GM12875 (cell line): Measurements from ENCODE around the gene MS4A5.

Experiments
- H3K4me3 ChIP-seq: one replicate; pipeline ENCODE4 v1.5.1; 2011; ENCODE audit warnings: low read depth, low read length, control low read depth
- TF ChIP-seq, protein P1 (sequence below): IDR thresholded peaks from 2 replicates; pipeline ENCODE4 v1.5.1; 2011; ENCODE audit warnings: low read depth, mild to moderate bottlenecking, control low read depth, inconsistent platforms, low read length, moderate library complexity, borderline replicate concordance; ENCODE audit not compliant: insufficient read depth

MS4A5 gene, protein sequence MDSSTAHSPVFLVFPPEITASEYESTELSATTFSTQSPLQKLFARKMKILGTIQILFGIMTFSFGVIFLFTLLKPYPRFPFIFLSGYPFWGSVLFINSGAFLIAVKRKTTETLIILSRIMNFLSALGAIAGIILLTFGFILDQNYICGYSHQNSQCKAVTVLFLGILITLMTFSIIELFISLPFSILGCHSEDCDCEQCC

DNA sequence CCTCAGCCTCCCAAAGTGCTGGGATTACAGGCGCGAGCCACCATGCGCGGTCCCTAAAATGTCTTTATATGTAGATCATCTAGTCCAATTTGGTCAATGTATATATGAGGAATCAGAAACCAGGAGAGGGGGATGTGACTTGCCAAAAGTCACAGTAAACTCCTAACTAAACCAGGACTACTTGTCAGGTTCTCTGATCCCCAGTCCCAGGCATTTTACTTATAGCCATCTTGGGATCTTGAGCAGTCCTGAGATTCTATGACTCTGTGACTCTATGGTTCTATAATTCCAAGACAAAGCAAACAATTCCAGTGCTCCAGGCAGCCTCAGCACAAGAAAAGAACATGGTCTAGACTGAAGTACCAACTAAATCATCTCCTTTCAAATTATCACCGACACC is at the start of gene MS4A5:
TSS of gene MS4A5 (plus strand) at position 301 of the 400 bp plus-strand sequence. CDS start 103 bp downstream, outside the sequence.
- TF ChIP-seq, protein P1, sequence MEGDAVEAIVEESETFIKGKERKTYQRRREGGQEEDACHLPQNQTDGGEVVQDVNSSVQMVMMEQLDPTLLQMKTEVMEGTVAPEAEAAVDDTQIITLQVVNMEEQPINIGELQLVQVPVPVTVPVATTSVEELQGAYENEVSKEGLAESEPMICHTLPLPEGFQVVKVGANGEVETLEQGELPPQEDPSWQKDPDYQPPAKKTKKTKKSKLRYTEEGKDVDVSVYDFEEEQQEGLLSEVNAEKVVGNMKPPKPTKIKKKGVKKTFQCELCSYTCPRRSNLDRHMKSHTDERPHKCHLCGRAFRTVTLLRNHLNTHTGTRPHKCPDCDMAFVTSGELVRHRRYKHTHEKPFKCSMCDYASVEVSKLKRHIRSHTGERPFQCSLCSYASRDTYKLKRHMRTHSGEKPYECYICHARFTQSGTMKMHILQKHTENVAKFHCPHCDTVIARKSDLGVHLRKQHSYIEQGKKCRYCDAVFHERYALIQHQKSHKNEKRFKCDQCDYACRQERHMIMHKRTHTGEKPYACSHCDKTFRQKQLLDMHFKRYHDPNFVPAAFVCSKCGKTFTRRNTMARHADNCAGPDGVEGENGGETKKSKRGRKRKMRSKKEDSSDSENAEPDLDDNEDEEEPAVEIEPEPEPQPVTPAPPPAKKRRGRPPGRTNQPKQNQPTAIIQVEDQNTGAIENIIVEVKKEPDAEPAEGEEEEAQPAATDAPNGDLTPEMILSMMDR = no peak
- no peak within 1 kb of the TSS for H3K4me3 ChIP-seq

DNA sequence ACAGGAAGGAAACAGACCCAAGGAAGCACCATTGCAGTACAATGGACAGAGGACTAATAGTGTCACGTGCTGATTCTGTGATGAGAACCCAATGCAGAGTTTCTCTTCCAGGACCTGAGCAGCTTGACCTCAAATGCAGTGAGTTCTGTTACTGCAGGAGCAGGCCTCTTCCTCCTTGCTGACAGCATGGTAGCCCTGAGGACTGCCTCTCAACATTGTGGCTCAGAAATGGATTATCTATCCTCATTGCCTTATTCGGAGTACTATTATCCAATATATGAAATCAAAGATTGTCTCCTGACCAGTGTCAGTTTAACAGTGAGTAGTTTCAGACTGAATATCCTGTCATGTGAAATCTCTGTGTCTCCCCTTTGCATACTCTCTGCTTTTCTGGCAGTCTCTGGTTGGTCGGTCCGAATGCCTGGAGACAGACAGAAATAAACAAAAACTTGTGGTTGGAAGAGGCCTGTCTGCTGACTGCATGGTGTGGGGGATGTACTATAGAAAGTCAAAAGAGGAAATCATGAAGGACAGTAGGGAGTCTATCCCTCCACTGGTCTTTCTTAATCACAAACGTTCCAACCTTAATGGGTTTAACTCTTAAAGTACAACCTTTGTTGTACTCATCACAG is 40.0 kb upstream of the MS4A5 start:
- H3K4me3 ChIP-seq = no peak overlapping the region
- TF ChIP-seq, protein P1 = no peak

DNA sequence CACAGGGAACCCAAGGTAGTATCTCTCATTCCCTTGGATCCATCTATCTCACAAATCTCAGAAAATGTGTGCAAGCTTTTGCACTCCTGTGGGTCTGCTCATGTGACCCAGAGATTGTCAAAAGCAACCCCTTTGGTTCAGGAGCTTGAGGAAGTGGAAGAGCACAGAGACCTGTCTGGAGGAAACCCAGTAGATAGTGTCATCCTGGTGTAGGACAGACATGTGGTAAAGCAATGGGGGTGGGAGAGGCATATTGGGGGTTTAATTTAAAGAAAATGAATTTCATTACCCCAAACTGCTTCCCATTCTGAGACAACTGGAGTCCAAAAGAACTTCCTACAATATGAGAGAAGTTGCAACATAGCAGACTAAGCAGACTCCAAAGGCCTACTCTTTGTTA is 39.0 kb upstream of the MS4A5 start:
- H3K4me3 ChIP-seq = no peak overlapping the region
- TF ChIP-seq, protein P1 = no peak

DNA sequence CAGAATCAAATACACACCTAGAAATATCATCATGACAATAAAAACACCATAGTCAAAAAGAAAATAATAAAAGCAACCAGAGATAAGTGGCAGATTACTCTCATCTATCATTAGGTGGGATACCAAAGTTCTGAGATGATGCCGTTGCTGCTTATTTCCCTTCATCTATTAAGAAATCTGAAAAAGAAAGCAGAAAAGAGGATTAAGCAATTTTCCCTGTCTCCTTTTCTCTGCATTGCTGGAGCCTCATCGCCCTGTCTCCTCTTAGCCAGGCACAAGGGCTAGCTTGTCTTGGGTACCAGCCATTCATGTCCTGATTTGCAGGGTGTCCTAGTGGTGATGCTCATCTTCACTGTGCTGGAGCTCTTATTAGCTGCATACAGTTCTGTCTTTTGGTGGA is 37.0 kb upstream of the MS4A5 start:
- no peak overlapping the region for H3K4me3 ChIP-seq
- TF ChIP-seq, protein P1 = no peak

DNA sequence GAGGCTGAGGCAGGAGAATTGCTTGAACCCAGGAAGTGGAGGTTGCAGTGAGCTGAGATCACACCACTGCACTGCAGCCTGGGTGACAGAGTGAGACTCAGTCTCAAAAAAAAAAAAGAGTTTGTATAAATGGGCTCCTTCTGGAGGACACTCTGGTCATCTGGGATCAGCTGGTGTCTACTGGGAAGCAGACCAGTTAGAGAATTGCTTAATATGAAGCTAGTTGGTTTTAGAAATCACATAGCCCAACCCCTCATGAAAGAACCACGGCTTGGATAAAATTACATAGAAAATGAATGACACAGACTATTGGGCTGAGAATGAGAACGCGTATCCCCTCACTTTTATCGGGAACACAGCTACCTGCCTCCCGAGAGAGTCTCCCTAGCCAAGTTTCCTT is 36.4 kb upstream of the MS4A5 start:
- TF ChIP-seq, protein P1 = no peak
- H3K4me3 ChIP-seq = no peak overlapping the region

DNA sequence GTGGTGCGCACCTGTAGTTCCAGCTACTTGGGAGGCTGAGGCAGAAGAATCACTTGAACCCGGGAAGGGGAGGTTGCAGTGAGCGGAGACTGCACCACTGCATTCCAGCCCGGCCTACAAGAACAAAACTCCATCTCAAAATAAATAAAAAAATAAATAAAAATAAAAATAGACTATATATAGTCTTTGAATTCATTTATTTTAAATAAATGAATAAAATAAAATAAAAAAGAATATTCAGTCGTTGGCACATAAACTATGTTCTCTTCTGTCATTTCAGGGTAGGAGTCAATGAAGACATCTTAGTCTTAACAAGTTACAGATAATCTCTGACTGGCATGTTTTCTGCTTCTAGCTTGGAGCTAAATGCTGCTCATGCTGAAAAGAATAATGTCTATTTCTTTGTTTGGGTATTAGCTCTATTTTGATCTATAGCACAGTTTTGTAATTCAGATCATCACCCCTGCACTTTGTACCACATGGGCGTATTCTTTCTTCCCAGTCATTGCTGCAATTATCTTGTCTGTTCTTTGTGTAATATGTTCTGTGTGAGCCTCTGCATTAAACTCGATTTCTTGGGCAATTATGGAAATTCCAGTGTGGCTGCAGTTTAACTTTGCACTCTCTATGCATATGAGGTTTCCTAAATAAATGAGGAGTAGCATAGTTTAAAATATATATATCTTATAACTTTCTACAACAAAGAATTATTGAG is 34.5 kb upstream of the MS4A5 start:
- TF ChIP-seq, protein P1 = no peak
- no peak overlapping the region for H3K4me3 ChIP-seq
